Cardiac muscle cell (in vitro differentiated cells and primary cell): ENCODE measurements around the gene POFUT1. TPM values are rescaled to one million over a fixed set of nuclear protein-coding genes. Genes with fewer than 3 reads are reported as not detected.
"Not testable (repeated sequence)": the region's sequence is repeated elsewhere in the genome, so short reads cannot be mapped to it uniquely, and the experiment has no call there.

ENCODE experiments used
- DNase-seq, 2 donors: peaks; one replicate each; pipeline versions ENCODE4 v3.0.0 to v3.0.0-alpha.2; 2010 to 2017; ENCODE audit warnings: low read depth in 1 of 2, low spot score in 1 of 2
- H3K27ac ChIP-seq: fragments of 200-600 bp; sonication (generic); 2 replicates; pipeline ENCODE4 v1.5.1; 2016
- H3K27me3 ChIP-seq: fragments of 200-600 bp; sonication (generic); 2 replicates; pipeline ENCODE4 v1.6.0; 2016; ENCODE audit warnings: control low read depth
- H3K36me3 ChIP-seq: fragments of 200-600 bp; sonication (generic); 2 replicates; pipeline ENCODE4 v1.5.1; 2016; ENCODE audit warnings: control low read depth
- H3K4me1 ChIP-seq: fragments of 200-600 bp; sonication (generic); 2 replicates; pipeline ENCODE4 v1.8.1; 2017; ENCODE audit warnings: low read depth, mild to moderate bottlenecking, mixed run types
- H3K4me3 ChIP-seq: fragments of 200-600 bp; sonication (generic); 2 replicates; pipeline ENCODE4 v1.5.1; 2016; ENCODE audit warnings: mild to moderate bottlenecking
- H3K9me3 ChIP-seq: fragments of 200-600 bp; sonication (generic); 2 replicates; pipeline ENCODE4 v1.5.1; 2017; ENCODE audit warnings: low read depth, mild to moderate bottlenecking, control low read depth
- polyA plus RNA-seq: library from polyadenylated mRNA; unstranded; fragments of >200 nt; fragmentation: Nextera tagmentation; extraction: Ambion mirVana; gene quantifications from 2 replicates; pipeline ENCODE4 v1.2.1, GENCODE V29; 2016
- total RNA-seq: library from RNA; depleted of rRNA; stranded (reverse); fragments of >200 nt; gene quantifications from 2 replicates; pipeline ENCODE4 v1.2.3, GENCODE V29; 2016
- TF ChIP-seq, protein P1 (sequence below): IDR thresholded peaks from 2 replicates; pipeline ENCODE4 v1.5.1; 2012; ENCODE audit warnings: low read depth, mild to moderate bottlenecking, low read length

POFUT1 gene
- total and polyA plus RNA-seq, 2 experiments from 2014 or later: 25.1 to 31.4 TPM

GRCh38 chr20:32195581-32195980 lies 12.1 kb upstream of the POFUT1 start:
- Histone ChIP-seq H3K27me3 (no peaks in the 10 kb centered on the region), H3K4me1 (peaks cover 14% of the 10 kb centered on the region), H3K4me3 (no peak overlapping the region), H3K27ac (no peak overlapping the region), H3K36me3 (peaks cover 39% of the 10 kb centered on the region), H3K9me3 (no peaks in the 10 kb centered on the region)
- DNase-seq: no peak
- TF ChIP-seq, protein P1, sequence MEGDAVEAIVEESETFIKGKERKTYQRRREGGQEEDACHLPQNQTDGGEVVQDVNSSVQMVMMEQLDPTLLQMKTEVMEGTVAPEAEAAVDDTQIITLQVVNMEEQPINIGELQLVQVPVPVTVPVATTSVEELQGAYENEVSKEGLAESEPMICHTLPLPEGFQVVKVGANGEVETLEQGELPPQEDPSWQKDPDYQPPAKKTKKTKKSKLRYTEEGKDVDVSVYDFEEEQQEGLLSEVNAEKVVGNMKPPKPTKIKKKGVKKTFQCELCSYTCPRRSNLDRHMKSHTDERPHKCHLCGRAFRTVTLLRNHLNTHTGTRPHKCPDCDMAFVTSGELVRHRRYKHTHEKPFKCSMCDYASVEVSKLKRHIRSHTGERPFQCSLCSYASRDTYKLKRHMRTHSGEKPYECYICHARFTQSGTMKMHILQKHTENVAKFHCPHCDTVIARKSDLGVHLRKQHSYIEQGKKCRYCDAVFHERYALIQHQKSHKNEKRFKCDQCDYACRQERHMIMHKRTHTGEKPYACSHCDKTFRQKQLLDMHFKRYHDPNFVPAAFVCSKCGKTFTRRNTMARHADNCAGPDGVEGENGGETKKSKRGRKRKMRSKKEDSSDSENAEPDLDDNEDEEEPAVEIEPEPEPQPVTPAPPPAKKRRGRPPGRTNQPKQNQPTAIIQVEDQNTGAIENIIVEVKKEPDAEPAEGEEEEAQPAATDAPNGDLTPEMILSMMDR: no peak

DNA sequence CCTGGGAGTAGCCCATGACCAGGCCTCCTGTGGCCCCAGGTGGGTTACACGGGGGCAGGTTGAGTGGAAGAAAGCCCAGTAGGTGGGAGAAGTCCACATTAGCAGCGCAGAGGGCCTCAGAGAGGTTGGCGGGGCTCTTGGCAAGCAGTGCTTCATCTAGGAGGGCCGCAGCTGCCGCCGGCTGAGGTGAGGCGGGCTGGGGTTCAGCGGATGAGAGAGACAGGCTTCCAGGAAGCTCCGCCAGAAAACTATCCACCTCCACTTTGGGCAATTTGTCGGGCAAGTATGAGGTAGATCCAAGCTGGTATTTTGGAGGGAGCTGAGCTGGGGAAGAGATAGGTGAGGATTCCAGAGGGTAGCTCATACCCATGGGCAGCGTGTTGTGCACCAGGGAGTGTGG lies 11.1 kb upstream of the POFUT1 start:
- H3K27ac ChIP-seq, DNase-seq, H3K4me3 ChIP-seq, H3K9me3 ChIP-seq, H3K27me3 ChIP-seq: not testable (repeated sequence)
- Histone ChIP-seq H3K4me1 (peaks cover 14% of the 10 kb centered on the region), H3K36me3 (peaks cover 44% of the 10 kb centered on the region)

GRCh38 chr20:32197136-32197535 lies 10.5 kb upstream of the POFUT1 start:
- H3K4me3 ChIP-seq, H3K27me3 ChIP-seq, H3K27ac ChIP-seq, H3K9me3 ChIP-seq, DNase-seq: not testable (repeated sequence)
- Histone ChIP-seq H3K4me1 (peaks cover 14% of the 10 kb centered on the region), H3K36me3 (peaks cover 44% of the 10 kb centered on the region)

GRCh38 chr20:32199006-32199405 lies 8.7 kb upstream of the POFUT1 start:
- Histone ChIP-seq H3K27ac (no peak overlapping the region), H3K36me3 (peaks cover 44% of the 10 kb centered on the region), H3K9me3 (no peaks in the 10 kb centered on the region), H3K27me3 (no peaks in the 10 kb centered on the region), H3K4me1 (peaks cover 26% of the 10 kb centered on the region), H3K4me3 (no peak overlapping the region)
- DNase-seq: no peak
- TF ChIP-seq, protein P1: no peak

- Histone ChIP-seq H3K4me3 (no peak overlapping the region), H3K4me1 (peaks cover 45% of the 10 kb centered on the region), H3K27ac (no peak overlapping the region), H3K27me3 (no peaks in the 10 kb centered on the region), H3K9me3 (no peaks in the 10 kb centered on the region), H3K36me3 (peaks cover 29% of the 10 kb centered on the region)
- DNase-seq: no peak
- TF ChIP-seq, protein P1: no peak
These were observed 6.2 kb upstream of the POFUT1 start for GRCh38 chr20:32201296-32201976.

- H3K4me3 ChIP-seq: no peak overlapping the region
- H3K36me3 ChIP-seq: peaks cover 27% of the 10 kb centered on the region
- TF ChIP-seq, protein P1: peak; percentile 5
These were observed 5.7 kb upstream of the POFUT1 start for GRCh38 chr20:32201977-32202363.

More at GRCh38 chr20:32201977-32202363, 5.7 kb upstream of the POFUT1 start:
- peak in 1 of 2 donors; percentile 58 for DNase-seq
- Histone ChIP-seq H3K27me3 (no peaks in the 10 kb centered on the region), H3K4me1 (peaks cover 47% of the 10 kb centered on the region), H3K27ac (no peak overlapping the region), H3K9me3 (no peaks in the 10 kb centered on the region)
